ENCODE measurements around the gene AHCY.
"Not testable (repeated sequence)": the region's sequence is repeated elsewhere in the genome, so short reads cannot be mapped to it uniquely, and the experiment has no call there.

Gene AHCY

GRCh38 chr20:34268851-34269636 is 34.1 kb downstream of the AHCY start:
- TF ChIP-seq CTCF (IDR thresholded peaks at IDR 0.05; ENCODE audit: insufficient read depth, missing control alignments), result no peak
- DNase-seq (ENCODE audit: insufficient read length, low spot score) (no peak), FAIRE-seq (no peak)

- no peak for TF ChIP-seq CTCF (IDR thresholded peaks at IDR 0.05; ENCODE audit: insufficient read depth, missing control alignments)
- no peak for DNase-seq (ENCODE audit: insufficient read length, low spot score)
- FAIRE-seq, result no peak
Measured at GRCh38 chr20:34268145-34268544, 35.0 kb downstream of the AHCY start.

GRCh38 chr20:34264141-34264540 is 39.0 kb downstream of the AHCY start:
- DNase-seq (ENCODE audit: insufficient read length, low spot score), result no peak
- no peak for FAIRE-seq
- no peak for TF ChIP-seq CTCF (IDR thresholded peaks at IDR 0.05; ENCODE audit: insufficient read depth, missing control alignments)

- FAIRE-seq; DNase-seq (ENCODE audit: insufficient read length, low spot score): not testable (repeated sequence)
Measured at GRCh38 chr20:34263468-34263867, 39.7 kb downstream of the AHCY start.

- no peak for TF ChIP-seq CTCF (IDR thresholded peaks at IDR 0.05; ENCODE audit: insufficient read depth, missing control alignments)
- no peak for DNase-seq (ENCODE audit: insufficient read length, low spot score)
- no peak for FAIRE-seq
Measured at GRCh38 chr20:34262488-34263288, 40.5 kb downstream of the AHCY start.

- no peak for DNase-seq (ENCODE audit: insufficient read length, low spot score)
- TF ChIP-seq CTCF (IDR thresholded peaks at IDR 0.05; ENCODE audit: insufficient read depth, missing control alignments), result no peak
- FAIRE-seq, result no peak
Measured at GRCh38 chr20:34260208-34260942, 42.8 kb downstream of the AHCY start.

GRCh38 chr20:34256629-34257124 is 46.5 kb downstream of the AHCY start:
- TF ChIP-seq CTCF (IDR thresholded peaks at IDR 0.05; ENCODE audit: insufficient read depth, missing control alignments), result no peak
- FAIRE-seq (no peak), DNase-seq (ENCODE audit: insufficient read length, low spot score) (no peak)

All from D721Med (cell line).